NT2/D1 (cell line): ENCODE data around the gene ZNF536.

Experiments
- SUZ12 ChIP-seq: IDR thresholded peaks from 2 replicates; pipeline ENCODE4 v1.6.1; 2011; ENCODE audit not compliant: insufficient read length, insufficient read depth; ENCODE audit errors: extremely low read depth
- ZNF274 ChIP-seq: IDR thresholded peaks from 2 replicates; pipeline ENCODE4 v1.6.1; 2011; ENCODE audit warnings: mild to moderate bottlenecking, low read depth, low read length

GRCh38 chr19:30521937-30522336 is 149.8 kb downstream of the ZNF536 start:
- TF ChIP-seq ZNF274 (no peak), SUZ12 (no peak)
